Panc1 (cell line): ENCODE data around the gene NWD2.

Experiments used
- CTCF ChIP-seq: fragments of 450-650 bp; IDR thresholded peaks from 2 replicates; pipeline ENCODE4 v1.5.1; 2017; ENCODE audit warnings: mild to moderate bottlenecking
- REST ChIP-seq, 2 experiments: IDR thresholded peaks; 2 replicates each; pipeline ENCODE4 v1.6.1; 2011 to 2012; ENCODE audit warnings: low read depth in 2 of 2, control low read depth in 1 of 2, low read length in 1 of 2, mild to moderate bottlenecking in 1 of 2, moderate library complexity in 1 of 2; ENCODE audit not compliant: insufficient read depth in 1 of 2

- TF ChIP-seq CTCF (no peak), REST (IDR thresholded peaks at IDR 0.05; ENCODE audit: insufficient read depth in 1 of 2, low read depth in 2 of 2, low read length in 1 of 2) (no peak)
Measured at GRCh38 chr4:37326852-37327251, 82.3 kb downstream of the NWD2 start.
